Panc1 (cell line): Measurements from ENCODE around the gene BAD. TPM values are rescaled to one million over a fixed set of nuclear protein-coding genes. Genes with fewer than 3 reads are reported as not detected.
A peak's percentile ranks its signal among the peaks of the same experiment; 100 is the strongest.

Experiments
- ATAC-seq: fragments of 200-7000 bp; cut with Tn5 transposase; 2 replicates; pipeline ENCODE4 v1.9.1; 2020; ENCODE audit warnings: mild to moderate bottlenecking, moderate library complexity
- BruUV-seq: library from RNA; stranded (reverse); fragments of 400-500 nt; replicated peaks from 2 replicates; lab custom pipeline; 2021; lab: Mats Ljungman, UMichigan
- CTCF ChIA-PET: fragments of 300-600 bp; sonication (Branson Sonifier 250); formaldehyde crosslinking; loops from one replicate; lab custom pipeline; 2022; ENCODE audit warnings: antibody characterized with exemption; lab: Charles Lee
- POLR2A ChIA-PET: fragments of 300-600 bp; sonication (Branson Sonifier 250); formaldehyde crosslinking; loops from one replicate; lab custom pipeline; 2022; ENCODE audit warnings: antibody characterized with exemption; lab: Charles Lee
- DNase-seq: peaks from one replicate; pipeline ENCODE4 v3.0.0-alpha.2; 2010; ENCODE audit warnings: low read depth, low spot score
- H3K27ac ChIP-seq: 2 replicates; pipeline ENCODE4 v1.5.1; 2011; ENCODE audit warnings: mild to moderate bottlenecking, low read length, inconsistent platforms
- H3K27me3 ChIP-seq: fragments of 200-500 bp; sonication (Bioruptor generic); 2 replicates; pipeline ENCODE4 v1.6.0; 2014; ENCODE audit warnings: low read length, inconsistent platforms; ENCODE audit not compliant: control insufficient read depth, insufficient read depth
- H3K36me3 ChIP-seq: fragments of 200-500 bp; sonication (Bioruptor generic); 2 replicates; pipeline ENCODE4 v1.5.1; 2014; ENCODE audit warnings: inconsistent platforms, mild to moderate bottlenecking, low read length, moderate library complexity; ENCODE audit not compliant: control insufficient read depth, insufficient read depth
- H3K4me1 ChIP-seq: 2 replicates; pipeline ENCODE4 v1.5.1; 2011; ENCODE audit warnings: inconsistent platforms, mild to moderate bottlenecking, low read length, moderate library complexity; ENCODE audit not compliant: control insufficient read depth, insufficient read depth
- H3K4me3 ChIP-seq, 2 experiments: 2 replicates each; pipeline ENCODE4 v1.5.1; 2011 to 2012; ENCODE audit warnings: low read depth in 2 of 2, low read length in 2 of 2, mild to moderate bottlenecking in 2 of 2, inconsistent platforms in 1 of 2, moderate library complexity in 1 of 2
- H3K9me3 ChIP-seq: fragments of 200-500 bp; sonication (Bioruptor generic); 2 replicates; pipeline ENCODE4 v1.5.1; 2014; ENCODE audit warnings: low read depth, mild to moderate bottlenecking, inconsistent platforms, low read length, moderate library complexity; ENCODE audit not compliant: control insufficient read depth, insufficient read depth
- CTCF ChIP-seq: fragments of 450-650 bp; IDR thresholded peaks from 2 replicates; pipeline ENCODE4 v1.5.1; 2017; ENCODE audit warnings: mild to moderate bottlenecking
- POLR2AphosphoS5 ChIP-seq: IDR thresholded peaks from 2 replicates; pipeline ENCODE4 v1.6.1; 2012; ENCODE audit warnings: mild to moderate bottlenecking, low read depth, low read length, moderate library complexity
- REST ChIP-seq, 2 experiments: IDR thresholded peaks; 2 replicates each; pipeline ENCODE4 v1.6.1; 2011 to 2012; ENCODE audit warnings: low read depth in 2 of 2, control low read depth in 1 of 2, low read length in 1 of 2, mild to moderate bottlenecking in 1 of 2, moderate library complexity in 1 of 2; ENCODE audit not compliant: insufficient read depth in 1 of 2
- SIN3A ChIP-seq: IDR thresholded peaks from 2 replicates; pipeline ENCODE4 v1.6.1; 2012; ENCODE audit warnings: low read depth, mild to moderate bottlenecking, low read length, moderate library complexity, borderline replicate concordance; ENCODE audit not compliant: insufficient read depth
- TCF7L2 ChIP-seq: IDR thresholded peaks from 2 replicates; pipeline ENCODE4 v1.6.1; 2011; ENCODE audit warnings: mild to moderate bottlenecking, low read depth, low read length, inconsistent platforms
- in situ Hi-C: cut with HindIII; loops from 2 replicates; pipeline ENCODE4 v1.10.0; 2016; ENCODE audit warnings: low sequenced_read_pairs, low pct_unique_long_range_greater_than_20kb
- intact Hi-C: fragments of 100-400 bp; cut with micrococcal nuclease; formaldehyde crosslinking; loops from one replicate; pipeline ENCODE4 v1.10.0; 2022; ENCODE audit not compliant: unreplicated experiment
- total RNA-seq: library from RNA; stranded (reverse); gene quantifications from one replicate; pipeline ENCODE4 v1.2.1, GENCODE V29; 2021; ENCODE audit not compliant: unreplicated experiment

Gene BAD
- total RNA-seq, 1 experiment from 2014 or later = 77.7 TPM

- CTCF ChIA-PET = interaction anchor here (0.6 to 2.3 kb wide), 16 partner anchors 13 to 76 kb away, joined by 3 to 21 read pairs (median 4); partner anchors contain the start of genes CATSPERZ, FKBP2 and GPR137
- Histone ChIP-seq H3K4me3 (peak within 1 kb of the TSS; percentile 74 to 77), H3K4me1 (peaks cover 43% of the 10 kb centered on the region), H3K27ac (peak within 1 kb of the TSS; percentile 100), H3K36me3 (peaks cover 2% of the 10 kb centered on the region; the same call in 1 of the 2 replicates), H3K27me3 (no peaks in the 10 kb centered on the region), H3K9me3 (no peaks in the 10 kb centered on the region)
- intact Hi-C loops (no loop called here), in situ Hi-C loops (no loop called here)
- TF ChIP-seq SIN3A = 0 out of 2 replicates have a peak, but pooled peaks have one; percentile 26
- no peak for TF ChIP-seq CTCF
- TF ChIP-seq TCF7L2 = peak; percentile 97
- TF ChIP-seq REST (IDR thresholded peaks at IDR 0.05; ENCODE audit: insufficient read depth in 1 of 2, low read depth in 2 of 2, low read length in 1 of 2) = 0 out of 4 replicates have a peak, but pooled peaks of 1 of the 2 experiments have one; percentile 47
- peak; percentile 87; the same call in 1 of the 2 replicates for TF ChIP-seq POLR2AphosphoS5
- ATAC-seq (peak; percentile 89), DNase-seq (peak; percentile 97)
- BruUV-seq = no TSS peak
- POLR2A ChIA-PET = interaction anchor here (0.5 to 2.0 kb wide), 12 partner anchors 11 to 48 kb away, joined by 3 to 12 read pairs (median 4); partner anchors contain the start of genes BAD and ESRRA
Measured at GRCh38 chr11:64317325-64317960, 33.0 kb upstream of the BAD start, which contains the start of gene TRMT112. Gene TRMT112, minus strand, starts transcription at chr11:64317559. Its CDS starts 33 bp downstream, at chr11:64317526.

DNA sequence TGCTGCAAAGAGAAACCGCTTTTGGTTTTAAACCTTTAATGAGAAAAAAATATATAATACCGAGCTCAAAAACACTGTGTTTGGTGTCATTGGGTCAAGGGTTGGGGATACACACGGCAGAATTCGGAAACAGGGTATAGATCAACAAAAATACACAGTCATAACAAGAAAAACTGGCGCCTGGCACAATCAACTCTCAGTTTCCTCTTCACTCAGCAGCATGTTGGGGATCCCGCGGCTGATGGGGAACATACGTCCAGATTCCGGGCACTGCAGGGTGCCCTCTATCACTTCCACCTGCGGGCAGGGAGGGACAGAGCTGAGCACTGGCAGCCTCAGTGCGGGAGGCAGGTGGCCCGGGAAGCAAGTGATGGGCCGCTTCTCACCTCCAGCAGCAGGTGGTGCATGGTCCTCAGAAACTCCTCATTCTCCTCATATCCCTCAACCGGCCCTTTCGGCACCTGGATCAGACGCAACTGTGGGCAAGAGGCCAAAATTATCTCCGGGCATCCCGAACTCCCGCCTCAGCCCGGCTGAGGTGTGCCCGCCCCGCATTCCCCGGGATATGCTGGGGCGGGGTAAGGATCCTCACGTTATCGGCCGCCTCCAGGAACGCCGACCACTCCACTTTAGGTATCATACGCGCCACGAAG lies 32.3 kb upstream of the BAD start:
- no peak for TF ChIP-seq TCF7L2
- TF ChIP-seq CTCF = peak; percentile 50; the same call in 1 of the 2 replicates
- no peak for TF ChIP-seq REST (IDR thresholded peaks at IDR 0.05; ENCODE audit: insufficient read depth in 1 of 2, low read depth in 2 of 2, low read length in 1 of 2)
- no peak for TF ChIP-seq POLR2AphosphoS5
- TF ChIP-seq SIN3A = no peak
- Histone ChIP-seq H3K9me3 (no peaks in the 10 kb centered on the region), H3K4me1 (peaks cover 39% of the 10 kb centered on the region), H3K27me3 (no peaks in the 10 kb centered on the region), H3K36me3 (peaks cover 2% of the 10 kb centered on the region; the same call in 1 of the 2 replicates), H3K4me3 (peak overlapping the region; percentile 74 to 77), H3K27ac (peak overlapping the region; percentile 100)
- peak; percentile 35 for DNase-seq
- in situ Hi-C loops = no loop called here
- intact Hi-C loops = no loop called here
- TSS peak; percentile 100 for BruUV-seq
- POLR2A ChIA-PET = interaction anchor here (0.9 to 2.0 kb wide), 5 partner anchors 10 to 32 kb away, joined by 3 to 12 read pairs (median 5); partner anchors contain the start of gene BAD
- CTCF ChIA-PET = interaction anchor here (0.6 to 2.3 kb wide), 10 partner anchors 12 to 76 kb away, joined by 3 to 21 read pairs (median 7); partner anchors contain the start of genes CATSPERZ and FKBP2
- peak; percentile 27 for ATAC-seq
